EH (cell line): ENCODE data around the gene BUB1.
"Not testable (repeated sequence)": the region's sequence is repeated elsewhere in the genome, so short reads cannot be mapped to it uniquely, and the experiment has no call there.

Source experiments
- DNase-seq: peaks from one replicate; pipeline ENCODE4 v3.0.0-alpha.2; 2015; ENCODE audit warnings: low read depth

The BUB1 gene

GRCh38 chr2:110591973-110592372, 85.9 kb downstream of the BUB1 start:
- DNase-seq = not testable (repeated sequence)

DNA sequence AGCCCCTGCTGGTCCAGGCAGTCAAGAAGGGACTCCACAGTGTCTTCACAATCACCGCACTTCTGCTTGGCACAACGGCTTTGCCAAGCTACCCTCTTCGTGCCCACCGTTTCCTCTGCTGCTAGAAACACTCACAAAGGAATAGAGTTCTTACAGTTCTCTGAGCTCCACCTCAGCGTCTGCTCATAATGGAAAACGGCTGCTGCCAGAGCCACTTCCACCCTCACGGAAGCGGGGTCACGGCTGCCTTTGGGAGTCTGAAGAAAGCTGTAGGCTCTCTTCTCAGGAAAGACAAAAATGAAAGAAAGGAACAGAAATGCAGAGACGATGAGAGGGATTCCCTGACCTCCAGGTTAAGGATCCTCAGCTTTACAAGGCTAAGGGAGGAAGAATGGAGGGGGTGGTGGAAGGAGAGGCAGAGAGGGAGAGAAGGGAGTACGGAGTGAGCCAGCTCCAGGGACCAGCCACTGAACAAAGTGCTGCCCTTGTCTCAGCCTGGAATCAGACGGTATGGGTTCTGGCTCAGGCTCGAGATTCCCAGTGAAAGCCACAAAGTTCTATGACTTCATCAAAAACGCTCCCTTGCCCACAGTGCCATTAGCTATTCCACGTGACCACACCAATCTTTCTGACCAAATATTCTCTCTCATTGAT, 88.1 kb downstream of the BUB1 start:
- DNase-seq = not testable (repeated sequence)

DNA sequence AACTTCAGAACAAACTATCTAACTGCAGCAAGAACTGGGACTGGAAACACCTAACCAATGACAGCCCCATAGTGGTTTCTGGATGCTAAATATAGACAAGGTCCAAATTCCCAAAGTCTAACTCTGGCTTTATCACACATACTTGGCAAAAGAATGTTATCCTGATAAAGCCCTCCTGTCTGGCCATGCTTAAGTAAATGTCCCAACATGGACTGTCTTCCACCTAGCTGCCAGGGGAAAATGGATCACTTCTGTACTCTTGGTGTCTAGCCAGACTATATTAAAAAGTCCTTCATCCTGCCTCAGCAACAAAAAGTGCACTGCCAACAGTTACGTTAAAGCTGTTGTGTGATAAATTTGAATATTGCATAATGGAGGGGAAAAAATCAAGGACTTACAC, 89.3 kb downstream of the BUB1 start:
- not testable (repeated sequence) for DNase-seq
